Endodermal cell (in vitro differentiated cells): Measurements from ENCODE around the gene RERE. TPM values are rescaled to one million over a fixed set of nuclear protein-coding genes. Genes with fewer than 3 reads are reported as not detected.

Source experiments
- DNase-seq: peaks from one replicate; pipeline ENCODE4 v3.0.0-alpha.2; 2017
- H3K27ac ChIP-seq: 2 replicates; pipeline ENCODE4 v1.5.1; 2013; ENCODE audit warnings: mild to moderate bottlenecking, low read depth, low read length, moderate library complexity
- H3K27me3 ChIP-seq: 2 replicates; pipeline ENCODE4 v1.6.1; 2013; ENCODE audit warnings: mild to moderate bottlenecking, low read length, moderate library complexity; ENCODE audit not compliant: insufficient read depth, control insufficient read depth, poor library complexity, severe bottlenecking
- H3K36me3 ChIP-seq: 2 replicates; pipeline ENCODE4 v1.7.0; 2013; ENCODE audit warnings: mild to moderate bottlenecking, low read length, moderate library complexity; ENCODE audit not compliant: control insufficient read depth, insufficient read depth
- H3K4me1 ChIP-seq: one replicate; pipeline ENCODE4 v1.7.0; 2013; ENCODE audit warnings: low read length; ENCODE audit not compliant: control insufficient read depth, insufficient read depth
- H3K4me3 ChIP-seq: 2 replicates; pipeline ENCODE4 v1.5.1; 2013; ENCODE audit warnings: mild to moderate bottlenecking, low read length, moderate library complexity
- H3K9ac ChIP-seq: 2 replicates; pipeline ENCODE4 v1.6.1; 2013; ENCODE audit warnings: mild to moderate bottlenecking, low read length, moderate library complexity; ENCODE audit not compliant: poor library complexity, severe bottlenecking; ENCODE audit errors: extremely low read depth
- H3K9me3 ChIP-seq: 2 replicates; pipeline ENCODE4 v1.6.1; 2013; ENCODE audit warnings: mild to moderate bottlenecking, low read length, moderate library complexity; ENCODE audit not compliant: control insufficient read depth
- H3K27ac Mint-ChIP-seq: 2 replicates; pipeline ENCODE4 v1.8.0; 2020; ENCODE audit warnings: mixed read lengths
- H3K27me3 Mint-ChIP-seq: 2 replicates; pipeline ENCODE4 v1.8.0; 2021; ENCODE audit warnings: mild to moderate bottlenecking, mixed read lengths; ENCODE audit not compliant: insufficient read depth
- H3K36me3 Mint-ChIP-seq: 2 replicates; pipeline ENCODE4 v1.8.0; 2020; ENCODE audit warnings: low read depth, mixed read lengths
- H3K4me1 Mint-ChIP-seq: 2 replicates; pipeline ENCODE4 v1.8.0; 2020; ENCODE audit warnings: mixed read lengths
- H3K4me3 Mint-ChIP-seq: 2 replicates; pipeline ENCODE4 v1.8.0; 2020; ENCODE audit warnings: mild to moderate bottlenecking, moderate library complexity, mixed read lengths
- H3K9me3 Mint-ChIP-seq: 2 replicates; pipeline ENCODE4 v1.8.0; 2020; ENCODE audit warnings: mild to moderate bottlenecking, mixed read lengths
- CTCF ChIP-seq: fragments of 200-600 bp; sonication (generic); conservative IDR thresholded peaks from 2 replicates; pipeline ENCODE4 v1.5.0; 2021; ENCODE audit warnings: antibody characterized with exemption, mild to moderate bottlenecking
- WGBS, 2 experiments: methylation state at CpG; one replicate each; pipeline versions ENCODE4 v1.1.5 to v1.1.7; 2013; ENCODE audit warnings: missing lambda C conversion rate in 2 of 2, mixed read lengths in 1 of 2; ENCODE audit not compliant: insufficient coverage in 1 of 2, insufficient read length in 1 of 2; 5-methylcytosine and 5-hydroxymethylcytosine counted together
- total RNA-seq, 2 donors: library from RNA; stranded (reverse); fragmentation: NEBNext Ultra II Directional in 1 of 2; extraction: Animal tissue kit (Norgen Biotek cat#: 25700) in 1 of 2; gene quantifications; 2 replicates in 1 of 2; 3 replicates in 1 of 2; pipeline ENCODE4 v1.2.1, GENCODE V29; 2021

Gene RERE
- total RNA-seq, 2 donors from 2014 or later = 159 to 179 TPM

- WGBS, 2 experiments = 96 to 98% methylated on average over 3 to 4 of the region's 4 CpGs
- Histone ChIP-seq H3K9ac (no peak overlapping the region), H3K27ac (no peak overlapping the region), H3K9me3 (peaks cover 11% of the 10 kb centered on the region), H3K36me3 (peaks cover 65% of the 10 kb centered on the region), H3K27me3 (no peaks in the 10 kb centered on the region), H3K4me3 (no peak overlapping the region), H3K4me1 (peaks cover 14% of the 10 kb centered on the region)
- no peak for TF ChIP-seq CTCF
- H3K4me3 Mint-ChIP-seq = no peak overlapping the region
- no peaks in the 10 kb centered on the region for H3K27me3 Mint-ChIP-seq
- DNase-seq = no peak
- peaks cover 31% of the 10 kb centered on the region for H3K4me1 Mint-ChIP-seq
- no peak overlapping the region for H3K27ac Mint-ChIP-seq
- H3K9me3 Mint-ChIP-seq = peaks cover 3% of the 10 kb centered on the region
- H3K36me3 Mint-ChIP-seq = peaks cover 36% of the 10 kb centered on the region
Observed at GRCh38 chr1:8406960-8407359, 410.5 kb downstream of the RERE start.

DNA sequence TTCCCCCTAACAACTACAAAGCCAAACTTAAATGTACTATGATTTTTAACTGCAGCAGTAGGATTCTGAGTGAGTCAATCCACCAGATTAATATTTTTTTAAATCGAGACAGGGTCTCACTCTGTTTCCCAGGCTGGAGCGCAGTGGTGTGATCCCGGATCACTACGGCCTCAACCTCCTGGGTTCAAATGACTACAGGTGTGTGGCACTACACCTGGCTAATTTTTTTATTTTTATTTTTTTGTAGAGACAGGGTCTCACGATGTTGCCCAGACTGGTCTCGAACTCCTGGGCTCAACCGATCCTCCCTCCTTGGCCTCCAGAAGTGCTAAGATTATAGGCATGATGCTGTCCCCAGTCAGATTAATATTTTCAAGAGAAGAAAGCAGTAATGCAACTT is 411.4 kb downstream of the RERE start:
- H3K4me1 Mint-ChIP-seq = peaks cover 28% of the 10 kb centered on the region
- H3K27ac Mint-ChIP-seq = no peak overlapping the region
- peaks cover 38% of the 10 kb centered on the region for H3K36me3 Mint-ChIP-seq
- Histone ChIP-seq H3K4me1 (peaks cover 14% of the 10 kb centered on the region), H3K9me3 (peaks cover 11% of the 10 kb centered on the region), H3K36me3 (peaks cover 67% of the 10 kb centered on the region), H3K27me3 (no peaks in the 10 kb centered on the region), H3K27ac (no peak overlapping the region), H3K9ac (no peak overlapping the region), H3K4me3 (no peak overlapping the region)
- H3K4me3 Mint-ChIP-seq = no peak overlapping the region
- peaks cover 3% of the 10 kb centered on the region for H3K9me3 Mint-ChIP-seq
- H3K27me3 Mint-ChIP-seq = no peaks in the 10 kb centered on the region
- no peak for TF ChIP-seq CTCF
- no peak for DNase-seq
- 92 to 94% methylated on average over 6 to 7 of the region's 7 CpGs for WGBS, 2 experiments

DNA sequence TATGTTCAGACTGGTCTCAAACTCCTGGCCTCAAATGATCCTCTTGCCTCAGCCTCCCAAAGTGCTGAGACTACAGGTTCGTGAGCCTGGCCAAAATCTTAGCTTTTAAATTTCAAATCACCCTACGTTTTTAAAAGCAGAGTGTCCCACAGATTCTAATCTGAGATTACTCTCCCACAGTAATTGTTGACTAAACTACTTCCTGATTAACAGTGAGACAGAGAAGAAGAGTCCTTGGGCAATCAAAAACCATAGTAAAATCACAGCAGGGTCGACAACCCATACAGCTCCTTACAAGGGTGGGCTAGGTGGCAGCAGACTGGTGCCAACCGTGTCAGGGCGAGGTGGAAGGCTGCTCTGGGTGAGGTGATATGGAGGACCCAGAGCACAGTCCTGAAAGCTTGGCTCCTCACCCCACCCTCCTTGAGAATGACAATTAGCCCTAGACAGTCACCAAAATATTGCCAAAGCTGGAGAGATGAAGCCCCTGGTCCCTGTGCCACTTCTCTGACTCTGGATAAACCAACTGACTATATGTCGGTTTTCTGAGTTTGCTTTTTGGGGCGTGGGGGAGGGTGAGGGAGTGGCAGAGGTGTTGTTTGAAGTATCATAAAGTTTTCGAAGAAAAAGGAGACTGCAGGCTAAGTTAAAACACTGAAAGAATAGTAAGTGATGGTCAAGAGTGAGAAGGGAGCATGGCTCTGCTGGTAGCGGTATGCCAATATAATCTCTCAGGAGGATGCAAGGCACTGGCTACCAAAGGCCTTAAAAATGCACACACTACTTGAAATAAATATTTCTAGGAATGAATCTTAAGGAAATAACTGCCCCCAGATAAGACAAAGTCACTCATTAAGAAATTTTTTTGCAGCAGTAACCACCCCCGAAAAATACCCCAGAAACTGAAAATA is 412.7 kb downstream of the RERE start:
- Mint-ChIP-seq H3K27ac (no peak overlapping the region), H3K27me3 (no peaks in the 10 kb centered on the region), H3K9me3 (peaks cover 3% of the 10 kb centered on the region), H3K4me3 (no peak overlapping the region), H3K36me3 (peaks cover 39% of the 10 kb centered on the region), H3K4me1 (peaks cover 18% of the 10 kb centered on the region)
- no peak overlapping the region for H3K9ac ChIP-seq
- H3K4me1 ChIP-seq = peaks cover 6% of the 10 kb centered on the region
- TF ChIP-seq CTCF = no peak
- H3K36me3 ChIP-seq = peaks cover 64% of the 10 kb centered on the region
- no peak for DNase-seq
- 88 to 95% methylated on average over 4 to 10 of the region's 10 CpGs for WGBS, 2 experiments
- no peaks in the 10 kb centered on the region for H3K27me3 ChIP-seq
- no peak overlapping the region for H3K27ac ChIP-seq
- H3K9me3 ChIP-seq = peaks cover 11% of the 10 kb centered on the region
- no peak overlapping the region for H3K4me3 ChIP-seq
